Measurements from ENCODE around the gene DEDD. TPM values are rescaled to one million over a fixed set of nuclear protein-coding genes. Genes with fewer than 3 reads are reported as not detected.
"Not testable (repeated sequence)": the region's sequence is repeated elsewhere in the genome, so short reads cannot be mapped to it uniquely, and the experiment has no call there.

Gene DEDD
- total RNA-seq, 1 donor from 2014 or later = 37.6 TPM

GRCh38 chr1:161127649-161128048, 4.8 kb downstream of the DEDD start:
- no peak for DNase-seq

- DNase-seq = no peak
These were observed 9.5 kb downstream of the DEDD start for GRCh38 chr1:161122967-161123366.

- DNase-seq = no peak
These were observed 10.6 kb downstream of the DEDD start for GRCh38 chr1:161121834-161122233.

GRCh38 chr1:161121042-161121650, 11.3 kb downstream of the DEDD start:
- DNase-seq = no peak

GRCh38 chr1:161119092-161119903, 13.2 kb downstream of the DEDD start:
- DNase-seq = peak; percentile 71

GRCh38 chr1:161117759-161118581, 14.5 kb downstream of the DEDD start, which contains the start of the genes NIT1 and PFDN2:
Gene NIT1 (plus strand): TSS chr1:161118105. CDS start chr1:161118177, 72 bp downstream.
Gene PFDN2 (minus strand): TSS chr1:161118037. CDS start chr1:161118026, 11 bp downstream.
- peak; percentile 95 for DNase-seq

- not testable (repeated sequence) for DNase-seq
These were observed 16.5 kb downstream of the DEDD start for GRCh38 chr1:161115961-161116360.

GRCh38 chr1:161115132-161115711, 17.2 kb downstream of the DEDD start:
- no peak for DNase-seq

GRCh38 chr1:161114556-161114955, 17.9 kb downstream of the DEDD start:
- no peak for DNase-seq

- no peak for DNase-seq
These were observed 18.6 kb downstream of the DEDD start for GRCh38 chr1:161113915-161114314.

GRCh38 chr1:161111527-161111926, 20.9 kb downstream of the DEDD start:
- DNase-seq = no peak

GRCh38 chr1:161111117-161111516, 21.4 kb downstream of the DEDD start:
- DNase-seq = no peak

- no peak for DNase-seq
These were observed 26.0 kb downstream of the DEDD start for GRCh38 chr1:161106431-161106830.

- no peak for DNase-seq
These were observed 31.9 kb downstream of the DEDD start for GRCh38 chr1:161100556-161100955.

GRCh38 chr1:161099090-161099802, 33.2 kb downstream of the DEDD start:
- DNase-seq = no peak

GRCh38 chr1:161098210-161099068, 34.0 kb downstream of the DEDD start, which contains the start of gene KLHDC9:
Gene KLHDC9 (plus strand): TSS chr1:161098361. CDS start chr1:161098536, 175 bp downstream.
- peak; percentile 78 for DNase-seq

GRCh38 chr1:161096530-161096929, 35.9 kb downstream of the DEDD start:
- DNase-seq = peak; percentile 63

- DNase-seq = no peak
These were observed 36.5 kb downstream of the DEDD start for GRCh38 chr1:161096015-161096414.

GRCh38 chr1:161095230-161095629, 37.2 kb downstream of the DEDD start:
- DNase-seq = no peak

GRCh38 chr1:161094481-161094880, 38.0 kb downstream of the DEDD start:
- DNase-seq = no peak
